Heart left ventricle (tissue), 16 donors: ENCODE data around the gene TPST1. TPM values are rescaled to one million over a fixed set of nuclear protein-coding genes. Genes with fewer than 3 reads are reported as not detected.

Experiments used
- ATAC-seq, 4 donors: fragments of 200-7000 bp; cut with Tn5 transposase; one replicate each; pipeline ENCODE4 v1.9.1; 2020 to 2022; ENCODE audit warnings: moderate library complexity in 4 of 4, mild to moderate bottlenecking in 3 of 4, moderate number of reproducible peaks in 1 of 4
- DNase-seq, 5 donors: peaks; one replicate each; pipeline ENCODE4 v3.0.0-alpha.2; 2020
- H3K27ac ChIP-seq, 12 donors: fragments of 200-600 bp; sonication (generic) in 4 of 12; one replicate each; pipeline versions ENCODE4 v1.5.0 to v1.8.0; 2016 to 2022; ENCODE audit warnings: mild to moderate bottlenecking in 2 of 12
- H3K27me3 ChIP-seq, 9 donors: fragments of 200-600 bp; sonication (generic) in 2 of 9; one replicate each; pipeline versions ENCODE4 v1.5.1 to v1.8.0; 2016 to 2022; ENCODE audit warnings: mild to moderate bottlenecking in 3 of 9
- H3K36me3 ChIP-seq, 9 donors: fragments of 200-600 bp; sonication (generic) in 2 of 9; one replicate each; pipeline versions ENCODE4 v1.5.0 to v1.8.0; 2018 to 2022; ENCODE audit warnings: mild to moderate bottlenecking in 2 of 9
- H3K4me1 ChIP-seq, 12 donors: fragments of 200-600 bp; sonication (generic) in 4 of 12; one replicate each; pipeline versions ENCODE4 v1.5.0 to v1.8.0; 2016 to 2022; ENCODE audit warnings: mild to moderate bottlenecking in 3 of 12
- H3K4me3 ChIP-seq, 12 donors: fragments of 200-600 bp; sonication (generic) in 4 of 12; one replicate each; pipeline versions ENCODE4 v1.5.0 to v1.8.0; 2017 to 2022; ENCODE audit warnings: mild to moderate bottlenecking in 9 of 12, moderate library complexity in 4 of 12
- H3K9me3 ChIP-seq, 12 donors: fragments of 200-600 bp; sonication (generic) in 4 of 12; one replicate each; pipeline versions ENCODE4 v1.5.0 to v1.8.0; 2016 to 2022; ENCODE audit warnings: mild to moderate bottlenecking in 1 of 12
- POLR2A ChIP-seq, 2 donors: fragments of 450-650 bp; IDR thresholded peaks; one replicate each; pipeline ENCODE4 v1.6.1; 2017; ENCODE audit warnings: antibody characterized with exemption in 2 of 2, mild to moderate bottlenecking in 2 of 2, moderate library complexity in 2 of 2
- WGBS, 4 donors: extraction: QIAGEN DNeasy Blood & Tissue Kit in 2 of 4; methylation state at CpG; one replicate each; pipeline versions ENCODE4 v1.1.5 to v1.1.7; 2013 to 2018; 5-methylcytosine and 5-hydroxymethylcytosine counted together
- intact Hi-C, 10 donors: fragments of 100-400 bp; cut with DNase I; formaldehyde crosslinking; loops; one replicate each; pipeline versions ENCODE4 v1.11.1 to v1.14.2; 2022
- polyA plus RNA-seq, 2 donors: library from polyadenylated mRNA; stranded (reverse); fragments of 200-250 nt; gene quantifications; one replicate each; pipeline ENCODE4 v1.2.3, GENCODE V29; 2013
- total RNA-seq, 9 donors: library from RNA; depleted of rRNA in 2 of 9; stranded (reverse); fragments of >200 nt in 2 of 9; fragmentation: NEBNext Ultra II Directional in 3 of 9; extraction: Animal tissue kit (Norgen Biotek cat#: 25700) in 3 of 9; gene quantifications; one replicate each; pipeline versions ENCODE4 v1.1.0 to v1.2.4, GENCODE V29; 2016 to 2023
- TF ChIP-seq, protein P1 (sequence below), 12 donors: fragments of 200-600 bp; sonication (generic) in 4 of 12; IDR thresholded peaks; one replicate each; pipeline versions ENCODE4 v1.5.0 to v1.8.0; 2018 to 2022; ENCODE audit warnings: antibody characterized with exemption in 12 of 12, mild to moderate bottlenecking in 5 of 12
- donor health status: ischemic (EF 13 %, LVEDD 7.1; RV severe dilation, severe dysfunction).
- donor health status: healthy with polysubstance abuse.
- donor health status: DM: no; HTN: yes; CAD: no.
- donor health status: DM: no; HTN: no; CAD: no.
- donor health status: ischemic (EF 25% LVEDD 6.9; RV normal size, moderate dysfunction).
- donor health status: ischemic (EF 25% LVEDD 5.7; RV mildly dilated, moderate dysfunction).
- donor health status: healthy.
- donor health status: DM: yes; HTN: yes; CAD: no.
- donor health status: ischemic (EF 35%, LVEDD 5.7; RV mildly dilated, moderate dysfunction).
- donor health status: nonischemic (EF 11% LVEDD 7.7; RV severe dilation, severe dysfunction).
- donor health status: DM: yes; HTN: yes; CAD: no.
- donor health status: PGD.
- donor health status: ischemic (EF 29% LVEDD 5.4; RV normal size, mild dysfunction).
- donor health status: nonischemic (EF 23%, LVEDD 6.1; RV moderate dilation, normal function).

TPST1 gene
- total and polyA plus RNA-seq, 11 donors, result 1.9 to 10.8 (median 5.5) TPM

DNA sequence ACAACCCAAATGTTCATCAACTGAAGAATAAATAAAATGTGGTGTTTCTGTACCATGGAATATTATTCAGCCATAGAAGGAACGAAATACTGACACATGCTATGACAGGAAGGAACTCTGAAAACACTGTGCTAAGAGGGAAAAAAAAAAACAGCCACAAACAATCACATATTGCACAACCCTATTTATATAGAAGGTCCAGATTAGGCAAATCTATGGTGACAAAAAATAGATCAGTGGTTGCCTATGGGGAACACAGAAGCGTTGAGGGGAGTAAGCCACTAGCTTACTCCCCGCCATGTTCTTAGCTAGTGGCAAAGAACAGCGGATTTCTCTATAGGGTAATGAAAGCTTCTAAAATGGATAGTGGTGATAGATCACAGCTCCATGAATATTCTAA lies 198.4 kb downstream of the TPST1 start:
- DNase-seq (no peak), ATAC-seq (no peak)
- Histone ChIP-seq H3K27me3 (no peaks in the 10 kb centered on the region), H3K4me3 (no peak overlapping the region), H3K27ac (no peak overlapping the region), H3K36me3 (peaks cover 0 to 58% (median 25%) of the 10 kb centered on the region in 9 donors), H3K4me1 (no peaks in the 10 kb centered on the region), H3K9me3 (peaks cover 0 to 7% (median 0%) of the 10 kb centered on the region in 12 donors)
- WGBS, 4 donors, result 90 to 94% (median 94%) methylated on average over 4 of the region's 4 CpGs
- TF ChIP-seq, protein P1, sequence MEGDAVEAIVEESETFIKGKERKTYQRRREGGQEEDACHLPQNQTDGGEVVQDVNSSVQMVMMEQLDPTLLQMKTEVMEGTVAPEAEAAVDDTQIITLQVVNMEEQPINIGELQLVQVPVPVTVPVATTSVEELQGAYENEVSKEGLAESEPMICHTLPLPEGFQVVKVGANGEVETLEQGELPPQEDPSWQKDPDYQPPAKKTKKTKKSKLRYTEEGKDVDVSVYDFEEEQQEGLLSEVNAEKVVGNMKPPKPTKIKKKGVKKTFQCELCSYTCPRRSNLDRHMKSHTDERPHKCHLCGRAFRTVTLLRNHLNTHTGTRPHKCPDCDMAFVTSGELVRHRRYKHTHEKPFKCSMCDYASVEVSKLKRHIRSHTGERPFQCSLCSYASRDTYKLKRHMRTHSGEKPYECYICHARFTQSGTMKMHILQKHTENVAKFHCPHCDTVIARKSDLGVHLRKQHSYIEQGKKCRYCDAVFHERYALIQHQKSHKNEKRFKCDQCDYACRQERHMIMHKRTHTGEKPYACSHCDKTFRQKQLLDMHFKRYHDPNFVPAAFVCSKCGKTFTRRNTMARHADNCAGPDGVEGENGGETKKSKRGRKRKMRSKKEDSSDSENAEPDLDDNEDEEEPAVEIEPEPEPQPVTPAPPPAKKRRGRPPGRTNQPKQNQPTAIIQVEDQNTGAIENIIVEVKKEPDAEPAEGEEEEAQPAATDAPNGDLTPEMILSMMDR (IDR thresholded peaks at IDR 0.05), result no peak
- TF ChIP-seq POLR2A (IDR thresholded peaks at IDR 0.05), result no peak
- intact Hi-C loops, result no loop called here

DNA sequence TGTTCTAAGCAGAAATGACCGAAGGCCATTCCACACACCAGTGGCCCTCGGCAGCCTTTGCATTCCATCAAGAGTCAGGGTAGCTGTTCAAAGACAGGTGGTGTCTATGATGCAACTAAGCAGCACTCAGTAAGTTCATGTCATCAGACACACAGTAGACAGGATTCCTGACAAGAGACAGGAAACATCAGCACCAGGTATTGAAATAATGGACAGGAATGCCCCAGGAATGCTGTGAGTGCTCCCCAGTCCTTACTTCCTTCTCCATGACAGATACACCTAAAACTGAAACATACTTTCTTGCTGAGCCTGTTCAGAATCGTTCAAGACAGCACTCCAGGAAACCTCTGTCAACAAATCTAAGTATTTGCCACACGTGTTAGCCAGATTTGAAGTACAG lies 204.4 kb downstream of the TPST1 start:
- Histone ChIP-seq H3K27ac (no peak overlapping the region), H3K4me1 (peaks cover 0 to 13% (median 9%) of the 10 kb centered on the region in 12 donors), H3K27me3 (no peaks in the 10 kb centered on the region), H3K4me3 (no peak overlapping the region), H3K9me3 (no peaks in the 10 kb centered on the region), H3K36me3 (peaks cover 0 to 50% (median 7%) of the 10 kb centered on the region in 9 donors)
- DNase-seq (no peak), ATAC-seq (no peak)
- intact Hi-C loops, result no loop called here
- WGBS, 4 donors, result 62 to 70% (median 69%) methylated on average over 4 of the region's 4 CpGs
- no peak for TF ChIP-seq POLR2A (IDR thresholded peaks at IDR 0.05)
- TF ChIP-seq, protein P1 (IDR thresholded peaks at IDR 0.05), result no peak

Other genes starting within 250 kb of the TPST1 start
- gene GUSB, start 223.1 kb upstream of the TPST1 start, total RNA-seq, result 10 to 100 TPM in 8 of 9 donors, 1 to 10 TPM in 1; 9.9 to 47.3 (median 14.9) TPM
- 10 to 100 TPM; 13.8 to 21.5 TPM for gene GUSB, start 223.1 kb upstream of the TPST1 start, polyA plus RNA-seq
- 10 to 100 TPM in 8 of 9 donors, 1 to 10 TPM in 1; 9.7 to 23.1 (median 13.2) TPM for gene ASL, start 129.5 kb upstream of the TPST1 start, total RNA-seq
- 10 to 100 TPM in 1 of 2 donors, 1 to 10 TPM in 1; 8.1 to 23.3 TPM for gene ASL, start 129.5 kb upstream of the TPST1 start, polyA plus RNA-seq
- 10 to 100 TPM; 15.1 to 69.4 (median 24.1) TPM for gene CRCP, start 90.5 kb upstream of the TPST1 start, total RNA-seq
- gene CRCP, start 90.5 kb upstream of the TPST1 start, polyA plus RNA-seq, result 10 to 100 TPM; 14.7 to 17.7 TPM